IPS-11a (cell line): Measurements from ENCODE around the gene FOXQ1.
"Not testable (repeated sequence)": the region's sequence is repeated elsewhere in the genome, so short reads cannot be mapped to it uniquely, and the experiment has no call there.

Experiments
- H3K4me3 ChIP-seq: one replicate; pipeline ENCODE4 v1.5.1; 2013; ENCODE audit warnings: low read depth, low read length, control low read depth

The FOXQ1 gene

DNA sequence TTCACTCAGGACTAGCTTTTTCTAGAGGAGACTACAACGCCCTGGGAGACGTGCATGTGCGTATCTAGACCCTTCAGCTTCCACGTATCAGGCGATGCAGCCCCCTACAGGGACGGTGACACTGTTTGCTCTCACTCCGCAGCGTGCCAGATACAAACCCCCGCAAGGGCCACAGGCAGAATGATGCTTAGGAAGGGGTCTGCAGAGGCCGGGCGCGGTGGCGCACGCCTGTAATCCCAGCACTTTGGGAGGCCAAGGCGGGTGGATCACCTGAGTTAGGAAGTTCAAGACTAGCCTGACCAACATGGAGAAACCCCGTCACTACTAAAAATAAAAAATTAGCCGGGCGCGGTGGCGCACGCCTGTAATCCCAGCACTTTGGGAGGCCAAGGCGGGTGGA is 6.7 kb downstream of the FOXQ1 start:
- not testable (repeated sequence) for H3K4me3 ChIP-seq

DNA sequence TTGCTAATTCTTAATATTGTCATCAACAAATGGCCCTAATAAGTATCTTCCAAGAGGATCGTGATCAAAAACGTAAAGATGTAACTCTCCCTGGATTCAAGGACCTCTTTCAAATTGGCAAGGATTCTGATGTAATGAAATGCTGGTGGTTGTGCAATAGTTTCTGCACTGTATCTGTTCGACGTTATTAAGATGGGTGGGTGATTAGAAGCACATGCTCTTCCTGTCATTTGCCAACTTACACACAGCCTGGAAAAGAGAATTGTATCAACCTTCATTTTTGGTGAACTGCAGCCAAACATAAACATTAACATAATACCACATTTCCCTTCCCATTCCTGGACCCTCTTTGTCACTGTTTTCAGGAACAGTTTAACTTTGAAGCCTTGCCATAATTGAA is 9.8 kb downstream of the FOXQ1 start:
- H3K4me3 ChIP-seq, result no peak overlapping the region

DNA sequence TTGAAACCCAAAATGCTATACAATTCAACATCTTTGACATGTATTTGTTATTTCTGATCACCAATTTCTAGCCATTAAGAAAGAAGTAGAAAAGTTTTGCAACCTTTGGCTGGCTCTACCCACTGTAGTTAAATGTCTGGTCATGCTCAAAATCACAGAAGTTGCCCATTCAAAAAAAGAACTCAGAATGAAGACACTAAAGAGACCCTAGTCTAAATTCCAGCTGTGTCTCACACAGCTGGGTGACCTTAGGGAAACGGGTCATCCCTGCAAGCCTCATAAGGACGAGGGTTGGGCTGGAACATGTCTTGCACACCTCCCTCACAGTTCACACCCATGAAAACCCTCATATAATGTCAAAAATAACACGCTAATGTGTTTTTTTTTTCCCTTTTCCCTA is 10.3 kb downstream of the FOXQ1 start:
- H3K4me3 ChIP-seq, result no peak overlapping the region

DNA sequence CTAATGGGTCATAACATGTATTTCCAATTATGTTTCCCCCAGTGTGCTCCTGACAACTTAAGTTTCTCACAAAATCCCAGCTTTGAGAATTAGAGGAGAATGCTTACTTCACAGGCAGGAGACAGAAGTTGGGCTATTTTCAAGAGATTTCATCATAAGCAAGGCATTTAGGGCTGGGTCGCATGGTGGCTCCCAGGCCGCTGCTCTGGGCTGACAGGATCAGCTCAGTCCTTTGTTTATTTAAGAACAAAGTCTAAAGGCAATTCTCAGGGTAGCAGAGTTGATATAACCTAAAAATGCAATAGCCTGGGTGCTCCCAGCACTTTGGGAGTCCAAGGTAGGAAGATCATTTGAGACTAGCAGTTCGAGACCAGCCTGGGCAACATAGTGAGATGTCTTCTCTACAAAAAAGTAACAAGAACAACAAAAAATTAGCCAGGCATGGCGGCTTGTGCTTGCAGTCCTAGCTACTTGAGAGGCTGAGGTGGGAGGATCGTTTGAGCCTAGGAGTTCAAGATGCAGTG is 10.9 kb downstream of the FOXQ1 start:
- no peak overlapping the region for H3K4me3 ChIP-seq

DNA sequence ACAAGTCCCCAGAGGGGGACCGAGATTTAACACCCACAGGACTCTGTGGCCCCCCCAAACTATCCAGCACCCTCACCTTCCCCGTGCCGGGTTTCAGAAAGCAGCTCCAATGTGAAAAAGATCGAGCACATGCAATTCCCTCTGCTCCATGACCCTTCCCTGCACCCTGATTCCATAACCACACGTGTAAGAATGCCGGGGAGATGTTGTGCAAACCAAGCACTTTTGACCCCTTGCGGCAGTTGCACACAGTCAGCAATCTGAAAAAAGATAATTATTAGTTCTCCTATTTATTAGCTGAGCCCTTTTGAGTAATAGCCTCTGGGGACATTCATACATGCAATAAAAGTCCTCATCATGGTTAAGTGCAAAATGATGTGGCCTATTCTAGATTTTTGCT is 13.0 kb downstream of the FOXQ1 start:
- no peak overlapping the region for H3K4me3 ChIP-seq

DNA sequence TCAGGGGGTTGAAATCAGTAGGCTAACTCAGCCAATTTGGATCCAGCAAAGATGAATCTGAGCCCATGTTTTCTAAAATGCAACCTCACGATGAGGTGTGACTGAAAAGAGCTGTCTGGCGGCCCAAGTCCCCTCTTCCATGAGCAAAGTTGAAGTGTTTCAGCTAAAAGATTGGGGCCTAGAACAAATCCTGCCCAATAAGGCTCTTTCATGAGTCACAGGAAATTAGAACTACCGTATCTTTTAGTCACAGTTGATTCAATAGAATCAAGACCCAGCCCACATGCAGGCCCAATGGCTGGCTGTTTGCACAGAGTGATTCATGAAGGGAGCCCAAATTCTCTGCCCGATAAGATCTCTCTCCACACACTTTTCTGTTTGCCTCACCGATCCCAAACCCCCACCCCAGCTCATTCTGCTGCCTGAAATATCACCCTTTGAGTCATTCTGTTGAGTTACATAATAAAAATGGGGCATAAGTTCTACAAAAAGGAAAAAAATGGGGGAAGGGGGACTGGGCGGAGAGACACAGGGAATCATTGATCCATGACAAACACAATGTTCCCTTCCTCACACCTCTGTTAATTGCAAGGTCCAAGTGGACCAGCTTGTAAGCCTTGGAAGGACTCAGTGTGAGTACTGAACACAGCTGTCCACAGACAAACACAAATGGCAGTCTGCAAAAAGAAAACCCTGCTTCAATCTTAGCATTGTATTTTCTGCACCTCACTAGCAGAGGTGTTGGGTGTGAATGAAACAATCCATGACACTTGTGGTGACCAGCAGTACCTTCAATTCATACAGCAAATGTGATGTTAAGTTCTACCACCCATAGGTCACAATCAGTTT is 13.8 kb downstream of the FOXQ1 start:
- H3K4me3 ChIP-seq, result no peak overlapping the region

DNA sequence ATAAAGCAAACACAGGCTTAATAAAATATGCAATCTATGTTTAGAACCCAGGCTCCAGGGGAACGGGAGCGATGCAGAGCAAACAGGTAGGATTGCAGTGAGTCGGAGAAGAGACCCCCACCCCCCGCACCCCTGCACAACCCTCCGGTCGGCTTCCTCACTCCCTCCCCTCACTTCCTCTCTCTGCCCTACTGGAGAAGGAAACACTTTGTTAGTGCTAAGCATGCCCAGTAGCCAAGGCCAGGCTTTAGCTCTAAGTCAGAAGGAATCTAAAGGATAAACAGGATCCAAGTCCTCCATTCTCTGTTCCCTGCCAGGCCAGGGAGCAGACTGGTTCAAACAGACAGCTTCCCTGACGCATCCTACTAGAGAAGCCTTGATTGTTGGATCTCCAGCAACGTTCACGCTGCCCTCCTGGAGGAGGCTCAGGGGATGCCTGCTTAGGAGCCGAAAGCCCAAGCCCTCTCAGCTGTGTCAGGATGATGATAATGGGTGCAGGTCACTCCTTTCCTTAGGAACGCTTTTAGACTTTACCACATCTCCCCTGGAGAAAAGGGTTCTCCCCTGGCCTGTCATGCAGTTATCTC is 14.7 kb downstream of the FOXQ1 start:
- H3K4me3 ChIP-seq, result no peak overlapping the region

DNA sequence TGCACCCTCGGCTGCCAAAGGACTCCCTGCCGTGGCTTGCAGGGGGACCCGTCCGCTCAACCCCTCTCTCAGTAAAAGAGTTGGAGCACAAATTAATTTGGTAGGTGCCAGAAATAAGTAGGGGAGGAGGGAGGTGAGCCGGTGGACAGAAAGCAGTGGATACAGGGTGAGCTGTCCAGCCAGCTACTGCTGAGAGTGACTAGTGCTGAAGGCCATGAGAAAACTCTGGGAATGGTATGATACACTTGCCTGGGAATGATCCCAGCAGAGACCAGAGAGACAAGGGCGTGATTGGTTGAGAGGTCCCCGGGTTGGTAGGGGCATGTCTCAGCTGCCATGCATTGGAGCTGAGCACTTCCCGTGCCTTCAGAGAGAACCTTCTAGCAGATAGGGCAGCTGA is 15.7 kb downstream of the FOXQ1 start:
- no peak overlapping the region for H3K4me3 ChIP-seq

DNA sequence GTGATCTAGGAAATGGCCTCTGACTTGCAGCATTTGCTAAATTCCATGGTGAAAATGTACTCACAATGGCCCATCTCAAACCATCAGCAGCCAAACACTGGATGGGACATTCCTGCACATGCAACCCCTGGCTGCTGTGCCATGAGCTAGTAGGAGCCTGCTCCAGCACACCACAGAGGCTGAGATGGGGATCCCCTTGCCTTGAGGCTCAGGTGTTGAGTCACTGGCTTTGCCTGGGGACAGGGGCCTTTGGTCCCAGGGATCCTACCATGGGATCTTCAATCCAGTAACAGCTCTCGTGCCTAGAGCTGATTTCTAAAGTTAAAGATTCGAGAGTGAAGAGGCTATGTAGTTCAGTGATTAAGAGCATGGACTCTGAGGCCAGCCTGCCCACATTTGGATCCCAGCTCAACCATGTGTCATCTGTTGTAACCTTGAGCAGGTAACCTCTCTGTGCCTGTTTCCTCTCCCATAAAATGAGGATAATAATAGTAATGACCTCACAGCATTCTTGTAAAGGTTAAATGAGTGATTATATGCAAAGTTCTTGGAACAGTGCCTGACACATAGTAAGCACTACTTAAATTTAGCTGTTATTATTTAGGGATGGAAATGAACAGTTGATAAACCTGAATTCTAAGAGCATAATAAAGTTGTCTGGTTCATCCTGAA is 16.4 kb downstream of the FOXQ1 start:
- no peak overlapping the region for H3K4me3 ChIP-seq

DNA sequence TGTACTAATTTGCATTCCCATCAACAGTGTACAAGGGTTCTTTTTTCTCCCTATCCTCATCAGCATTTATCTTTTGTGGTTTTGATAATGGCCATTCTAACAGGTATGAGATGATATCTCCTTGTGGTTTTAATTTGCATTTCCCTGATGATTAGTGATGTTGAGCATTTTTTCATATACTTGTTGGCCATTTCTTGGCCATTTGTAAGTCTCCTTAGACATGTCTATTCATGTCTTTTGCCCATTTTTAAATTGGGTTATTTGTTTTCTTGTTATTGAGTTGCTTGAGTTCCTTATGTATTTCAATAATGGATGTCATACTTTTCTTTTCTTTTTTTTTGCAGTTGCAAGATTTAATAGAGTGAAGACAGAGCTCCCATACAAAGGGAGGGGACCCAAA is 17.8 kb downstream of the FOXQ1 start:
- no peak overlapping the region for H3K4me3 ChIP-seq

DNA sequence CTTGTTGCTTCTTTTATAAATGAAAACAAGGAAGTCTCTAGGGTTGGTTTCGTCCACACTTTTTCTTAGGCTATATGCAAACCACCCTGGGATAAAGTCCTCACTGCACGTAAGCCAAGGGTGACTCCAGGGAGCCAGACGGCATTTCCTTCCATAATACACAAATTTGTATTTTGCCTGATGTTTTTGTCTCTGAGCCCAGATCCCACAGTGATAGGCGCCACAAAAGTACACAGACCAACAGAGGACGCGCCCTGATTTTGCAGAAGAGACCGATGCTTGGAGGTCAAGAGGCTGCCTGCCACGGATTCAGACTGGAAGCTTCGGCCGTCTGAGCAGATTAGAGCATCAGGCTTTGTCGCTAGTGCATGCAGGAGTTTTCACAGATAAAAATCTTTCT is 22.8 kb downstream of the FOXQ1 start:
- H3K4me3 ChIP-seq, result no peak overlapping the region

DNA sequence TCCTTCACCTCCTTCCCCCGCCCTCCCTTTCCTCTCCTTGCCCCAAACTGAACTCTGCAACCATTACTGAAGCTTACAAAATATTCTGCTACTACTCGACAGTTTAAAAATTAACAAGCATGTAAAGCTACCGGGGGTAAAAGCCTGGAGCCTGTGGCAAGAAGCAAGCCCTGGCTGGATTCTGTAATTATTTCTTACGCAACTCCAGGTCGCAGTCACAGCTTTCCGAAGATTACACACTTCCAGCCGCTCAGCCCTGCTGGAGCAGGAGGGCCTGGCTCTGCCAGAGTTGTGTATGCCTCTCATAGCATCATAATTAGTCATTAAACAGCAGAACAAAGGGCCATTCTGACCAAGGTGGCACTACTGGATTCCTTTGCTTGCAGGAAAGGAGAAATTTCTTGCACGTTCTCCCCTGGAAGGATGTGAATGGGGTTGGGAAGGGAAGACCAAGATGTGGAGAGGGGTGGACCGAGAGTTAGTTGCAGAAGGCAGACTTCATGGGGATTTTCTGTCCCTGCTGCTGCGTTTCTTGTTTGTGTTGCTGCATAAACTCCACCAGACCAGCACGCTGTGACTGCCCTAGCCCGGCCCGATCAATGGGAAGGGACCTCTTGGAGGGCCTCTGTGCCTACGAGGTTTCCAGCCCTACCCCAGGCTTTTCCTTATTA is 23.6 kb downstream of the FOXQ1 start:
- no peak overlapping the region for H3K4me3 ChIP-seq

DNA sequence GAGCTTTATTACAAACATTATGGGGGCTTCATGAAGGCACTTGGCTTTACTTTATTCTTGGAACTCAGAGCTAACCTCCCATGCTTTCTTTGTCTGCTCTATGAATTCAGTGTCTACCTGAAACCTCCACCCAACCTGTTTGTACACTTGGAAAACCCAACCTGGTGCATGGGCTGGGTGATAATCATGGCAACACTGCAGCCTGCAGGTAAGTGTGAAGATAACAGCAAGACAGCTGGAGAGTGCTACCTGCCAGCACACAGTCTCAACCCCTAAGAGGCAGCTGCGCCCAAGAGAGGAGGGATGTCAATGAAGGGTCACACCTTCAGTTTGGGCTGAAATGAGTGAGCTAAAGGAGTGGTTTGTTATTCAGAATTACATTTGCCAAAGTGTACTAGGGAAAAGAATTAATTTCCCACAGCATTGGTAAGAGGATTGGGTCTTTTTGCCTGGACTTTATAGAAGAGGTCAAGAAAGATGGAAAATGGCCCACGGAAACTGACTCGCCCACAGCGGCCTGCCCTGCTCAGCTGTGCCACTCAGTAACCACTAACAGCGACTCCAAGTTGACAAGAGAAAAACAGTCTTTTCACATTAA is 24.4 kb downstream of the FOXQ1 start:
- no peak overlapping the region for H3K4me3 ChIP-seq

DNA sequence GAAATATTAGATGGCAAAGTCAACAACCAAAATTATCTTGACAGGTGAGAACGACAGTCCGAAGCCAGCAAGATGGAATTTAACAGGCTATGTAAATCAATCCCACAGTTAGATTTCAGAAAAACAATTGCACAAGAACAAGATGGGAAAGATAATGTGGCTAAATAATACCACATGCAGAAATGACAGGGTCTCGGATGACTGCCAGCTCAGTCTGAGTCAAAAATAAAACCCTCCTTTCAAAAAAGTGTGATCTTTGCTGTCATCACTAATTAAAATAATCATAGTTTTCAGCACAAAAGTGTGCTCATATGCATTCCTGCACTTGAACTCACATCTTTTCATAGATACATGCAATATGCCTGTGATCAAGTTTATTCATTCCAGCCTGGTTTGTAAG is 25.9 kb downstream of the FOXQ1 start:
- H3K4me3 ChIP-seq, result no peak overlapping the region

DNA sequence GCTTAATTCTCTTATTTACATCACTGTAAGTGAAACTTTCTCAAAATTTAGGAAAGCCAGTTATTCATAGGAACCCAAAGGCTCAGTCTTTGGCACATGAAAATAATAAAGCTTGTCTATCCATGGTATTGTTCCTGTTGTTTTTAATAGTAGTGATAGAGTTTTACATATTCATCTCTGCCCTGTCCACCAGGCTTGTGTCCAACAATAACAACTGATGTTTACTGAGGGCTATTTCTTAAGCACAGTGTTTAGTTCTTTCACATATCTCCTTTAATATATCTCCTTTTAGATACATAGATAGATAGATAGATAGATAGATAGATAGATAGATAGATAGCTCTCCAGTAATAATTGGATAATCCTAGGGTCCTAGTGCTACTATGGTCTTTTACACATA is 34.2 kb downstream of the FOXQ1 start:
- no peak overlapping the region for H3K4me3 ChIP-seq

DNA sequence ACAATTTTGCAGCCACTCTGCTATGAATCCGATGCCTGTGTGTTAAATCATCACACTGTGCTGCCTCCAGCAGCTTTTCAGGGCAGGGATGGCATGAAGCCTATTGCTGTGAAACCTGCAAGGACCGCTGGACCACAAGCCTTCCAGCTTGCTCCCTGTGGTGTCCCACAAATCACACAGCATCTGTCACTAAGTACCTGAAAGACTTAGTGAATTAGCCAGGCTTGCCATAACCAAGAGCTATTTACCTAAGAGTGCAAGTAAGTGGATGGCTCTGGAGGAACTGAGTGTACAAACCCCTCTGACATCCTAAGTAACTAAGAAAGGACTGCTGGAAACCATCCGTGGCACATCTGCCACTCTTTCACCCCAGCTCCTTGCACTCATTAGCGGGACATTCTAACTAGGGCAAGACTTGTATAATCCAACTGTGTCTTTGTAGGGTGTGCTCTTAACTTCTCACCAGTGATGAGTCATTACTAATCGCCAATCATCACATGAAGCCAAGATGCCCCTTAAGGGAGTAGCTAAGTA is 34.7 kb downstream of the FOXQ1 start:
- H3K4me3 ChIP-seq, result no peak overlapping the region

DNA sequence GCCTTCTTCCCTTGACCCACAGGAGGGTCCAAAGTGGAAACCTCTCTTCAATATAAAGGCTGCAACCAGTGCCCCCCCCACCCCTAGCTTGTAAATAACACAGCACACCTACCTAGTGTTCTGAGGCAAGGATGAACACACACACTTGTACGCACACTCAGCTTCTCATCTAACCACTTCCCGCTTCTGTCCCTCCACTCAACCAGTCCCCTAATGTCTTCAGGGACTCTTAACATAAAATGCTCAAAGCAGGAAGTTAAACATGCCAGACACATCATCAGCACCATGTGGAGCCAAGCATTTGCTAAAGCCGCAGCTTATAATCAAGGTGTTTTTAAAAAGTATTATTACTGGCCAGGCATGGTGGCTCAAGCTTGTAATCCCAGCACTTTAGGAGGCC is 35.3 kb downstream of the FOXQ1 start:
- H3K4me3 ChIP-seq, result no peak overlapping the region

DNA sequence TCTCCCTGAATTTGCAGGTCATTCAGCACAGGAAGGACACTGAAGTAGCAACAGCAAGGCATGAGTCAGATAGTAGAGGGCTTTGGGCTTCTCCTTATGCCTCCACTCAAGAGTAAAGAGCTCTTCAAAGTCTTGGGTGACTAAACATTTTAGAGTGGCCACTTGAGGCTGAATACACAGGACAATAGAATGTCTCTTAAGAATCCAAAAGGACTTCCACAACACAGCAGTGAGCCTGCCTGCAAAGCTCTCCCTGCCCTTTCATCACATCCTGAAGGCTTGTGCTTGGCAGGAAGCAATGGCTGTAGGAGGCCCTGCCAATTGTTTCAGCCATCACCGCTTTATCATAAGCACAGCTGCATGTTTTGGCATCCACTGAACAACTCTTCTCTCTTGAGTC is 36.8 kb downstream of the FOXQ1 start:
- no peak overlapping the region for H3K4me3 ChIP-seq

DNA sequence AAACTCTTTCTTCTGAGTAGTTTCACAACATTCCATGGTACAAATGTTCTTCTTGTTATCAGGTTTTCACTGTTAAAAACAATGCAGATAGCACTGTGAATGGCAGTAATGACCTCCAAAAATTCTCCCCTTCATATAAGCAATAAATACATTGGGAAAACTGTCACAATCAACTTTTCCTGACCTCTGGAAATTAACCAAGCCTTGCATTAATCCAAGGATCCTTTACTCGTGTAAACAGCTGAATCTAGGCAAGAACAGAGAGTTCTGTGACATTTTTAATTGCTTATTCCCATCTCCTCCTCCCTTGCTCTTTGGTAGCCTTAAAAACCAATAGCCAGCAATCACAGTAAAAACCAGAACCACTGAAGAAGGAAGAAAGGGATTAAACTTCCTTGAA is 37.8 kb downstream of the FOXQ1 start:
- H3K4me3 ChIP-seq, result no peak overlapping the region

DNA sequence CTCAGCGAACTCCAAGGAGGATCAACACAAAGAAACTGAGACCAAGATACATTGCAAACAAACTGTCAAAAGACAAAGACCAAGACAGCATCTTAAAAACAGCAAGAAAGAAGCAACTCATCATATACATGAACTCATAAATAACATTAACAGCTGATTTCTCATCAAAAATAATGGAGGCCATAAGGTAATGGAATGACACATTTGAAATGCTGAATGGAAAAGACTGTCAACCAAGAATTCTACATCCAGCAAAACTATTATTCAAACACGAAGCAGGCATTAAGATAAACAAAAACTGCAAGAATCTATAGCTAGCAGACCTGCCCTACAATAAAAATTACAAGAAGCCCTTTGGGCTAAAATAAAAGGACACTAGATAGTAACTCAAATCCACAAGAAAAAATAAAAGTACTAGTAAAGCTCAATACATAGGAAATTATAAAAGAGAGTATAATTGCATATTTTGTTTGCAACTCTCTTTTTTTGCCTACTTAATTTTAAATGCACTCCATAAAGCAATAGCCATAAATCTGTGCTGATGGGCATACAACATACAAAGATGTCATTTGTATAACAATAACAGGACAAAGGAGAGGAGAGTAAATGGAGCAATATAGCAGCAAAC is 39.6 kb downstream of the FOXQ1 start:
- H3K4me3 ChIP-seq, result no peak overlapping the region
